Measurements from ENCODE around the gene RFPL3.

DNA sequence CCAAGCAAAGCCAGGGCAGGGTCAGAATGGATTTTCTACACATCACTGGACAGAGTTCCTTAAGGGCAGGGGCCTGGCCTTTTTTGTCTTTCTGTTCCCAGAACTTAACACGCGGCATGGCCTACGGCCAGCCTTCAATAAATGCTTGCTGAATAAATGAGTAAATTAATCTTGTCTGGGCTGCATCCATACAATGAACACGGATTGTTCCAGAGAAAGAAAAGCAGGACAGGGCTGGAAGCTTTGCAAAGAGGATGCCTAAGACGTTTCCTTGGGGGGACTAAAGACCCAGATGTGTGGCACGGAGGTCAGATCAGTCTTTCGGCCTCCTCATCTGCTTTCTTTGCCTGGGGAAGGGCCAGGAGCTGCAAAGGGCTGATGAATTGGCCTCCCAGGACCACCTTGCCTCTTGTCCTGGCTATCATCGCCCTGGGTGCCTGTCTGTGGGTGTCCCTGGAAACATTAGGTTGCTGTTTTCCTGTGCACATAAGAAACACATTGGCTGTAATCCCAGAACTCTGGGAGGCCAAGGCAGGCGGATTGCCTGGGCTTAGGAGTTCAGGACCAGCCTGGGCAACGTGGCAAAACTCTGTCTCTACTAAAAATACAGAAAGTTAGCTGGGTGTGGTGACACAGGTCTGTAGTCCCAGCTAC, 20.8 kb upstream of the RFPL3 start:
- TF ChIP-seq, protein P1, sequence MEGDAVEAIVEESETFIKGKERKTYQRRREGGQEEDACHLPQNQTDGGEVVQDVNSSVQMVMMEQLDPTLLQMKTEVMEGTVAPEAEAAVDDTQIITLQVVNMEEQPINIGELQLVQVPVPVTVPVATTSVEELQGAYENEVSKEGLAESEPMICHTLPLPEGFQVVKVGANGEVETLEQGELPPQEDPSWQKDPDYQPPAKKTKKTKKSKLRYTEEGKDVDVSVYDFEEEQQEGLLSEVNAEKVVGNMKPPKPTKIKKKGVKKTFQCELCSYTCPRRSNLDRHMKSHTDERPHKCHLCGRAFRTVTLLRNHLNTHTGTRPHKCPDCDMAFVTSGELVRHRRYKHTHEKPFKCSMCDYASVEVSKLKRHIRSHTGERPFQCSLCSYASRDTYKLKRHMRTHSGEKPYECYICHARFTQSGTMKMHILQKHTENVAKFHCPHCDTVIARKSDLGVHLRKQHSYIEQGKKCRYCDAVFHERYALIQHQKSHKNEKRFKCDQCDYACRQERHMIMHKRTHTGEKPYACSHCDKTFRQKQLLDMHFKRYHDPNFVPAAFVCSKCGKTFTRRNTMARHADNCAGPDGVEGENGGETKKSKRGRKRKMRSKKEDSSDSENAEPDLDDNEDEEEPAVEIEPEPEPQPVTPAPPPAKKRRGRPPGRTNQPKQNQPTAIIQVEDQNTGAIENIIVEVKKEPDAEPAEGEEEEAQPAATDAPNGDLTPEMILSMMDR (IDR thresholded peaks at IDR 0.05; ENCODE audit: poor library complexity, severe bottlenecking), result no peak
- TF ChIP-seq EZH2 (IDR thresholded peaks at IDR 0.05; ENCODE audit: borderline replicate concordance, insufficient read depth, low read length, poor library complexity, severe bottlenecking) (no peak), SMC3 (conservative IDR thresholded peaks at IDR 0.05; ENCODE audit: poor library complexity) (no peak), EP300 (conservative IDR thresholded peaks at IDR 0.05; ENCODE audit: poor library complexity, severe bottlenecking) (no peak), POLR2AphosphoS5 (IDR thresholded peaks at IDR 0.05) (no peak), TAF1 (IDR thresholded peaks at IDR 0.05; ENCODE audit: low read depth) (no peak), RAD21 (conservative IDR thresholded peaks at IDR 0.05) (no peak)
- TF ChIP-seq, protein P2, sequence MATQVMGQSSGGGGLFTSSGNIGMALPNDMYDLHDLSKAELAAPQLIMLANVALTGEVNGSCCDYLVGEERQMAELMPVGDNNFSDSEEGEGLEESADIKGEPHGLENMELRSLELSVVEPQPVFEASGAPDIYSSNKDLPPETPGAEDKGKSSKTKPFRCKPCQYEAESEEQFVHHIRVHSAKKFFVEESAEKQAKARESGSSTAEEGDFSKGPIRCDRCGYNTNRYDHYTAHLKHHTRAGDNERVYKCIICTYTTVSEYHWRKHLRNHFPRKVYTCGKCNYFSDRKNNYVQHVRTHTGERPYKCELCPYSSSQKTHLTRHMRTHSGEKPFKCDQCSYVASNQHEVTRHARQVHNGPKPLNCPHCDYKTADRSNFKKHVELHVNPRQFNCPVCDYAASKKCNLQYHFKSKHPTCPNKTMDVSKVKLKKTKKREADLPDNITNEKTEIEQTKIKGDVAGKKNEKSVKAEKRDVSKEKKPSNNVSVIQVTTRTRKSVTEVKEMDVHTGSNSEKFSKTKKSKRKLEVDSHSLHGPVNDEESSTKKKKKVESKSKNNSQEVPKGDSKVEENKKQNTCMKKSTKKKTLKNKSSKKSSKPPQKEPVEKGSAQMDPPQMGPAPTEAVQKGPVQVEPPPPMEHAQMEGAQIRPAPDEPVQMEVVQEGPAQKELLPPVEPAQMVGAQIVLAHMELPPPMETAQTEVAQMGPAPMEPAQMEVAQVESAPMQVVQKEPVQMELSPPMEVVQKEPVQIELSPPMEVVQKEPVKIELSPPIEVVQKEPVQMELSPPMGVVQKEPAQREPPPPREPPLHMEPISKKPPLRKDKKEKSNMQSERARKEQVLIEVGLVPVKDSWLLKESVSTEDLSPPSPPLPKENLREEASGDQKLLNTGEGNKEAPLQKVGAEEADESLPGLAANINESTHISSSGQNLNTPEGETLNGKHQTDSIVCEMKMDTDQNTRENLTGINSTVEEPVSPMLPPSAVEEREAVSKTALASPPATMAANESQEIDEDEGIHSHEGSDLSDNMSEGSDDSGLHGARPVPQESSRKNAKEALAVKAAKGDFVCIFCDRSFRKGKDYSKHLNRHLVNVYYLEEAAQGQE (IDR thresholded peaks at IDR 0.05; ENCODE audit: borderline replicate concordance), result no peak
